ENCODE measurements around the gene TGFB1.
A peak's percentile ranks its signal among the peaks of the same experiment; 100 is the strongest.
"Not testable (repeated sequence)": the region's sequence is repeated elsewhere in the genome, so short reads cannot be mapped to it uniquely, and the experiment has no call there.

TGFB1 gene

GRCh38 chr19:41371541-41371940 is 17.8 kb upstream of the TGFB1 start:
- TF ChIP-seq CTCF (IDR thresholded peaks at IDR 0.05; ENCODE audit: low read depth, low read length, missing control alignments), result no peak
- no peak overlapping the region for H3K4me3 ChIP-seq (replicated peaks; ENCODE audit: low read depth, low read length)
- DNase-seq (ENCODE audit: extremely low read depth, low read depth), result no peak

- not testable (repeated sequence) for DNase-seq (ENCODE audit: extremely low read depth, low read depth); H3K4me3 ChIP-seq (replicated peaks; ENCODE audit: low read depth, low read length)
Measured at GRCh38 chr19:41371119-41371518, 17.4 kb upstream of the TGFB1 start.

- no peak overlapping the region for H3K4me3 ChIP-seq (replicated peaks; ENCODE audit: low read depth, low read length)
- DNase-seq (ENCODE audit: extremely low read depth, low read depth), result no peak
- no peak for TF ChIP-seq CTCF (IDR thresholded peaks at IDR 0.05; ENCODE audit: low read depth, low read length, missing control alignments)
Measured at GRCh38 chr19:41369769-41370168, 16.0 kb upstream of the TGFB1 start.

GRCh38 chr19:41367848-41368301 is 14.2 kb upstream of the TGFB1 start:
- no peak overlapping the region for H3K4me3 ChIP-seq (replicated peaks; ENCODE audit: low read depth, low read length)
- no peak for TF ChIP-seq CTCF (IDR thresholded peaks at IDR 0.05; ENCODE audit: low read depth, low read length, missing control alignments)
- DNase-seq (ENCODE audit: extremely low read depth, low read depth), result no peak

GRCh38 chr19:41366089-41366488 is 12.4 kb upstream of the TGFB1 start:
- TF ChIP-seq CTCF (IDR thresholded peaks at IDR 0.05; ENCODE audit: low read depth, low read length, missing control alignments), result peak; percentile 37
- H3K4me3 ChIP-seq (replicated peaks; ENCODE audit: low read depth, low read length), result no peak overlapping the region
- no peak for DNase-seq (ENCODE audit: extremely low read depth, low read depth)

GRCh38 chr19:41364524-41365391 is 11.0 kb upstream of the TGFB1 start:
- DNase-seq (ENCODE audit: extremely low read depth, low read depth), result no peak
- TF ChIP-seq CTCF (IDR thresholded peaks at IDR 0.05; ENCODE audit: low read depth, low read length, missing control alignments), result no peak
- H3K4me3 ChIP-seq (replicated peaks; ENCODE audit: low read depth, low read length), result peak overlapping the region; percentile 69

GRCh38 chr19:41363753-41364523 is 10.2 kb upstream of the TGFB1 start, which contains the start of gene B9D2:
B9D2 (minus strand) TSS chr19:41364149; CDS start chr19:41363519, 630 bp downstream.
- DNase-seq (ENCODE audit: extremely low read depth, low read depth), result peak; percentile 97
- peak within 1 kb of the TSS; percentile 69 for H3K4me3 ChIP-seq (replicated peaks; ENCODE audit: low read depth, low read length)
- TF ChIP-seq CTCF (IDR thresholded peaks at IDR 0.05; ENCODE audit: low read depth, low read length, missing control alignments), result no peak
